ENCODE measurements around the gene SUPT5H. TPM values are rescaled to one million over a fixed set of nuclear protein-coding genes. Genes with fewer than 3 reads are reported as not detected.

The SUPT5H gene
- total and polyA plus RNA-seq, 2 of the 8 experiments (the other 6 are each of a cell fraction or from before 2014, with no cell fraction given) = 77.8 to 111 TPM

- H4K5ac ChIP-seq (ENCODE audit: insufficient read length, low read depth, low read length) = peak within 1 kb of the TSS; percentile 8
- H2BK15ac ChIP-seq (ENCODE audit: low read length) = 0 out of 2 replicates have a peak within 1 kb of the TSS, but pooled peaks have one; percentile 72
- peaks cover 10% of the 10 kb centered on the region; the same call in 1 of the 2 replicates for H3K23me2 ChIP-seq (ENCODE audit: low read depth, low read length)
- ChIA-PET POLR2A (ENCODE audit: partially characterized antibody) (interaction anchor here (0.6 to 4.2 kb wide), 25 partner anchors 8 to 123 kb away, joined by 3 to 24 read pairs (median 5); partner anchors contain the start of genes DLL3, EID2, MED29 and RPS16), CTCF (ENCODE audit: partially characterized antibody) (interaction anchor here (0.9 to 10.7 kb wide), 8 partner anchors 11 to 103 kb away, joined by 3 to 101 read pairs (median 5); partner anchors contain the start of genes EID2, EID2B and PLEKHG2)
- H2BK20ac ChIP-seq (ENCODE audit: low read length) = no peak within 1 kb of the TSS; the same call in 1 of the 2 replicates
- H3K4me1 ChIP-seq (replicated peaks in 1 of 4; ENCODE audit: control insufficient read depth in 3 of 4, insufficient read depth in 4 of 4, low read length in 3 of 4) = peaks cover 0 to 10% (median 5%) of the 10 kb centered on the region in 4 experiments; a peak in 6 of 7 replicates
- H3K23ac ChIP-seq (ENCODE audit: insufficient read length) = no peak within 1 kb of the TSS
- H2BK120ac ChIP-seq (replicated peaks; ENCODE audit: low read depth, low read length) = no peak within 1 kb of the TSS
- H3K9ac ChIP-seq (replicated peaks in 1 of 4; ENCODE audit: extremely low read depth in 1 of 4, low read depth in 3 of 4, low read length in 3 of 4) = peak within 1 kb of the TSS; percentile 61 to 77 (median 70)
- H3K27ac ChIP-seq (ENCODE audit: low read depth, low read length) = peak within 1 kb of the TSS; percentile 61; the same call in 1 of the 2 replicates
- peak within 1 kb of the TSS; percentile 45; the same call in 1 of the 2 replicates for H2BK12ac ChIP-seq (ENCODE audit: low read depth, low read length)
- 2% methylated on average over 33 of the region's 56 CpGs; no CpG with 5 or more reads in 1 of the 2 experiments for whole genome bisulfite sequencing, 2 experiments (ENCODE audit: extremely low coverage in 1 of 2, insufficient coverage in 1 of 2, insufficient read length in 1 of 2, insufficient replicate concordance in 2 of 2, low coverage in 1 of 2, low lambda C conversion rate in 2 of 2, missing lambda C conversion rate in 1 of 2)
- peak within 1 kb of the TSS; percentile 56 to 85 for H3K4me2 ChIP-seq (ENCODE audit: insufficient read depth in 1 of 2, low read depth in 2 of 2, low read length in 2 of 2)
- 0 out of 8 replicates have a peak, but pooled peaks cover 0 to under 1% (median 0%) of the 10 kb centered on the region in 4 experiments for H3K36me3 ChIP-seq (ENCODE audit: control insufficient read depth in 2 of 4, insufficient read depth in 4 of 4, low read length in 3 of 4)
- no peak within 1 kb of the TSS for H3K14ac ChIP-seq (ENCODE audit: insufficient read length)
- H3K4ac ChIP-seq (replicated peaks; ENCODE audit: insufficient read length, low read depth, low read length) = peak within 1 kb of the TSS; percentile 38
- H4K91ac ChIP-seq (replicated peaks; ENCODE audit: insufficient read length, low read length) = peak within 1 kb of the TSS; percentile 22
- DNase-seq (ENCODE audit: low read depth in 1 of 2, low spot score in 2 of 2) (peak in 1 of 2 experiments; percentile 91), FAIRE-seq (no peak)
- H3K4me3 ChIP-seq (ENCODE audit: extremely low read depth in 1 of 4, insufficient read depth in 2 of 4, low read depth in 3 of 4, low read length in 4 of 4) = peak within 1 kb of the TSS; percentile 76 to 95 (median 90)
- no peaks in the 10 kb centered on the region for H3K9me3 ChIP-seq (ENCODE audit: insufficient read depth in 2 of 2, low read depth in 1 of 2, low read length in 1 of 2)
- H4K8ac ChIP-seq (ENCODE audit: extremely low read depth, insufficient read depth, low read length) = peak within 1 kb of the TSS; percentile 22
- peak within 1 kb of the TSS; percentile 36 for H3K56ac ChIP-seq (replicated peaks; ENCODE audit: insufficient read length, low read depth, low read length)
- peaks cover 0 to 2% (median 0%) of the 10 kb centered on the region in 4 experiments; a peak in 3 of 7 replicates for H3K27me3 ChIP-seq (replicated peaks in 1 of 4; ENCODE audit: control insufficient read depth in 3 of 4, extremely low read depth in 1 of 4, insufficient read depth in 3 of 4, low read length in 3 of 4)
- no peak within 1 kb of the TSS for H2AK5ac ChIP-seq (ENCODE audit: low read depth, low read length)
- H3K79me2 ChIP-seq (ENCODE audit: control insufficient read depth in 1 of 2, insufficient read depth in 2 of 2, low read length in 2 of 2) = peaks cover 0 to 7% of the 10 kb centered on the region in 2 experiments; a peak in 3 of 4 replicates
- H4K20me1 ChIP-seq (replicated peaks in 1 of 2; ENCODE audit: control insufficient read depth in 1 of 2, insufficient read depth in 2 of 2, low read length in 2 of 2) = peaks cover 2 to 3% of the 10 kb centered on the region in 2 experiments
- H3K79me1 ChIP-seq (ENCODE audit: low read depth, low read length) = peaks cover 10% of the 10 kb centered on the region
- peak within 1 kb of the TSS; percentile 73 for H2AFZ ChIP-seq (ENCODE audit: low read length)
- peak within 1 kb of the TSS; percentile 79; the same call in 1 of the 2 replicates for H2BK5ac ChIP-seq (ENCODE audit: low read depth, low read length)
- peak within 1 kb of the TSS; percentile 88 for H3K18ac ChIP-seq (ENCODE audit: extremely low read depth, low read length)
- TF ChIP-seq TAF1 (IDR thresholded peaks at IDR 0.05; ENCODE audit: low read depth, low read length) = peak; percentile 76
- 0 out of 2 replicates have a peak, but pooled peaks have one; percentile 32 for TF ChIP-seq GTF2F1 (IDR thresholded peaks at IDR 0.05; ENCODE audit: borderline replicate concordance, low read depth, low read length)
- no peak for TF ChIP-seq RXRA (IDR thresholded peaks at IDR 0.05; ENCODE audit: insufficient read depth, low read depth, low read length)
- TF ChIP-seq SAP30 (IDR thresholded peaks at IDR 0.05; ENCODE audit: insufficient read depth, insufficient replicate concordance, low read length) = no peak
- TF ChIP-seq CBX8 (IDR thresholded peaks at IDR 0.05; ENCODE audit: borderline replicate concordance, low read depth, low read length) = no peak
- no peak for TF ChIP-seq POLR2AphosphoS5 (IDR thresholded peaks at IDR 0.05; ENCODE audit: low read depth, low read length)
- peak; percentile 35 for TF ChIP-seq TAF7 (optimal IDR thresholded peaks at IDR 0.05; ENCODE audit: borderline replicate concordance, low read depth, low read length)
- TF ChIP-seq, protein P1, sequence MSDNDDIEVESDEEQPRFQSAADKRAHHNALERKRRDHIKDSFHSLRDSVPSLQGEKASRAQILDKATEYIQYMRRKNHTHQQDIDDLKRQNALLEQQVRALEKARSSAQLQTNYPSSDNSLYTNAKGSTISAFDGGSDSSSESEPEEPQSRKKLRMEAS (IDR thresholded peaks at IDR 0.05) = peak; percentile 25; the same call in 1 of the 2 replicates
- peak; percentile 65 to 75; a peak in 1 of 4 replicates for TF ChIP-seq SIN3A (conservative IDR thresholded peaks at IDR 0.05 in 1 of 2, IDR thresholded peaks at IDR 0.05 in 1 of 2; ENCODE audit: low read depth in 1 of 2, low read length in 2 of 2)
Measured at GRCh38 chr19:39514840-39515550, 69.6 kb downstream of the SUPT5H start, which contains the start of gene SELENOV. SELENOV (plus strand) TSS chr19:39515139; CDS start chr19:39515213, 74 bp downstream.

Measured in H1 (cell line).